CD4-positive, alpha-beta T cell treated with Interleukin-6 at 100 ng/mL for 8 hours (primary cell): ENCODE measurements around the gene ZNF548.

Experiments used
- DNase-seq: peaks from one replicate; pipeline ENCODE4 v3.0.0-alpha.2; 2020; ENCODE audit warnings: mixed read lengths, low spot score

The ZNF548 gene

GRCh38 chr19:57398868-57399267, 9.2 kb downstream of the ZNF548 start:
- no peak for DNase-seq

- DNase-seq: no peak
Measured at GRCh38 chr19:57403737-57404563, 14.3 kb downstream of the ZNF548 start.

- DNase-seq: peak; percentile 62
Measured at GRCh38 chr19:57406516-57407123, 17.0 kb downstream of the ZNF548 start.

GRCh38 chr19:57410877-57411671, 21.4 kb downstream of the ZNF548 start, which contains the start of gene ZNF17:
ZNF17 (plus strand) TSS chr19:57411161; CDS start chr19:57413616, 2,455 bp downstream.
- peak; percentile 93 for DNase-seq

DNA sequence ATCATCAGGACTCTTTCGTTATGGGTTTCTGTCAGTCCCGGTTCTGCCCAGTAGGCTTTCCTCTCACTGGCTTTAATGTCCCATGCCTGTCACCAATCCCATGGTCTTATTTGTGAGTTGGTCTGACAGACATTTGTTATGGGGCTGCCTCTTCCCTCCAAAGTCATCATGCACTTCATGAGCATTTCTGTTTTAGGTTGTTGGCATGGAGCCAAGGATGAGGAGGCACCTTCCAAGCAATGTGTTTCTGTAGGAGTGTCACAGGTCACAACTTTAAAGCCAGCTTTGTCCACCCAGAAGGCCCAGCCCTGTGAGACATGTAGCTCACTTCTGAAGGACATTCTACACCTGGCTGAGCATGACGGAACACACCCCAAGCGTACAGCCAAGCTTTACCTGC, 29.8 kb downstream of the ZNF548 start:
- no peak for DNase-seq

DNA sequence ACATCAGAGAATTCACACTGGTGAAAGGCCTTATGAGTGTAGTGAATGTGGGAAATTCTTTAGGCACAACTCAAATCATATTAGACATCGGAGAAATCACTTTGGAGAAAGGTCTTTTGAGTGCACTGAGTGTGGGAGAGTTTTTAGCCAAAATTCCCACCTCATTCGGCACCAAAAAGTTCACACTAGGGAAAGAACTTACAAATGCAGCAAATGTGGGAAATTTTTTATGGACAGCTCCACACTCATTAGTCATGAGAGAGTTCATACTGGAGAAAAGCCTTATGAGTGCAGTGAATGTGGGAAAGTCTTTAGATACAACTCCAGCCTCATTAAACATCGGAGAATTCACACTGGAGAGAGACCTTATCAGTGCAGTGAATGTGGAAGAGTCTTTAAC, 31.4 kb downstream of the ZNF548 start:
- no peak for DNase-seq

- DNase-seq: no peak
Measured at GRCh38 chr19:57434386-57435061, 44.9 kb downstream of the ZNF548 start.

DNA sequence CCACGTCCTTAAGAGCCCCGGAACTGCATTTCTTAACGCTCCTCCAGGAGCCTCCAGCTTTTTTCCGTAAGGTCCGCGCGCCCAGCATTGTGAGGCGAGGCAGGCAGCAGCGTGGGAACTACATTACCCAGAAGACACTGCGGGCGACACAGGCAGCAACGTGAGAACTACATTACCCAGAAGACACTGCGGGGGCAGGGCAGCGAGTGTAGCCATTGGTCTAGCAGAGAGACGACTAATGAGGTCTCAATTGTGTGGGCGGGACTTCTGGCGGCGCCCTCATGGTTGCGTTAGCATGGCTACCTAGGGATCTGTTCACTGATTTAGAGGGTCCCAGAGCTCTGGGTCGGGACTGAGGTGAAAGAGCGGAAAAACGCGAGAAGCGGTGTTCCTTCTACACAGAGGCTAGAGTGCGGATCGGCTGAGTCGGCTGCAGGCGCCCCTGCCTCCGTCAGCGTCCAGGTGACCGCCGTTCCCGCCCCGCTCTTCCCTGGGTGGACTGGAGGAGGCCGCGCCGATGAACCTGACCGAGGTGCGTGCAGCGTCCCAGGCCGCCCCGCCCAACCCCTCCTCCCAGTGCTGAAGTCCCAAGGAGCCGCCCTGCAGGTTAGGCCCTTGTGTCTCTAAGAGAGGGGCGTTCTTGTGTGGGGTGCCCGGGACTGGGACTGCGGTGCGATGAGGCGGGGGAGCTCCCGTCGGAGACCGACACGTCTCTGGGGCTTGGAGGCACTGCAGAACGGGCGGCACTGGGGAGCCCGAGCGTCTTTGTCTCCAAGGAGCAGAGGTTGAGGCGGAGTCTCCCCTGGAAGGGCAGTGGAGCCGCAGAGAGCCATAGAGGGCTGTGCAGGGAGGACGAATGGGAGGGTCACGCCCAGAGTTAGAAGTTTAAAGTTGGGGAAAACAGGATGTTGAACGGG, 45.7 kb downstream of the ZNF548 start, which contains the start of gene ZNF749:
Gene ZNF749 (plus strand): TSS at position 264 of the 917 bp plus-strand sequence. CDS start 254 bp downstream, at position 518.
- peak; percentile 99 for DNase-seq

DNA sequence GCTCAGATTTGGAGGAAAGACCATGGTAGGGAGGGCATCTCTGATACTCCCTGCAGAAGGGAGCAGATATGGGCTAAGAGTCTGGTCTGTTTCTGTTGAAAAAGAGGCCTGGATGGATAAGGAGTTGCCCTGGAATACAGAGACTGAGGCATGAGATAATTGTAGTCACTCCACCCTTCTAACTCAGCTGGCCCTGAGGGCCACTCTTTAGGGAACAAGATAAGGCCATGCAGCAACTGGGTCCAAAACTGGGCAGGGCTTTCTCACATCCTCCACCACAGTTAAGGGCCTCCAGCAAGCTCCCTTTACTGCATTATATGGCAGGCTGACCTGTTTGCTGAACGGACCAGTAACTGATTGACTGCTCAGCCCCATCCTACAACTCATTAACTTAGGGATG, 46.8 kb downstream of the ZNF548 start:
- no peak for DNase-seq

DNA sequence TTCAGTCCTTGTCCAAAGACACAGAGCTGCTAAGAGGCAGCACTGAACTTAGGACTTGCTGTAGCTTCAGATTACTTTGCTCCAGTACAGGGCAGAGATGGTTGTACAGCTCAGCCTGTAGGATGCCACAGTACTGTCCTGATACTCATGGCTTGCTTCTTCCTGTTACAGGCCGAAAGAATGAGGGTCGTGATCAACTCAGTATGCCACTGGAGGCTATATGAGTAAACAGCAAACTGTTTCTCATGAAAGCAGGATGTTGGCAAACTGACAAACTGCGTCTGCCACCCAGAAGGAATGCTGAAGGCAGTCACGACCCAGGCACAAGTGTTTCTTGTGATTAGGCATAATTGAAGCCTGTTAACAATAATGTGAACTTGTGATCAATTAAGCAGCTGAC, 48.3 kb downstream of the ZNF548 start:
- DNase-seq: no peak

GRCh38 chr19:57438925-57439324, 49.3 kb downstream of the ZNF548 start:
- no peak for DNase-seq

DNA sequence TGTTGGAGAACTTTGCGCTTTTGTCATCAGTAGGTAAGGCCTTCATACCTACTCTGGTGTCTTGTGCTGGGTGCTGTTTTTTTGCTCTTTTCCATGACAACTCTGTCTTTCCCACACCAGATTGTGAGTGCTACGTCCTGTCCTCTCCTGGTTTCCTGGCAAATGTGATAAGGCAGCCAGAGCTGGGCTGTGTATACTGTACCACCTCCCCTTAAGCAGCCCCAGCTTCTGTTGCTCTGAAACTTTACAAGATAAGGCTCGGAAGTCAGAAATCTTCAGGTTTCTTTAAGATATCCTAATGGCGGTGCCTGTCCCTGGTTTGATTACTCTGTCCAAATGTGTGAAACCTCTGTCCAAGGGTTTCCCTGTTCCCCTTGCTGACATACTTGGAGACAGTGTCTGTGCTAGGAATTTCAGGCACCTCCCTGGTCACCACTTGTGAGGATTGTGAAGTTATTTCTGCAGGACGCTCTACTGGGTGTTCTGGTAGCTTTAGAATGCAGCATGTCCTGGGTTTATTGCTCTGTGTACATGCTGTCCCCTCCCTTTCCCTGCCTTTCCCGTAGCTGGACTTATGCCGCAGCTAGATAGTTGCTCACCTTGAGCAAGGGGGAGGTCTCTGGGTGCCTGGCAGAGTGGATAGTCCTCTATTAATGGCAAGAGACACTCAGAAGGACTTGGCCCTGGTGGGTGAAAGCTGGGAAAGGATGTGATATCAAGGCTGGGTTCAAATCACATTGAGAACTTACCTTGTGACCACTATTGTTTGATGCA, 52.5 kb downstream of the ZNF548 start:
- no peak for DNase-seq

DNA sequence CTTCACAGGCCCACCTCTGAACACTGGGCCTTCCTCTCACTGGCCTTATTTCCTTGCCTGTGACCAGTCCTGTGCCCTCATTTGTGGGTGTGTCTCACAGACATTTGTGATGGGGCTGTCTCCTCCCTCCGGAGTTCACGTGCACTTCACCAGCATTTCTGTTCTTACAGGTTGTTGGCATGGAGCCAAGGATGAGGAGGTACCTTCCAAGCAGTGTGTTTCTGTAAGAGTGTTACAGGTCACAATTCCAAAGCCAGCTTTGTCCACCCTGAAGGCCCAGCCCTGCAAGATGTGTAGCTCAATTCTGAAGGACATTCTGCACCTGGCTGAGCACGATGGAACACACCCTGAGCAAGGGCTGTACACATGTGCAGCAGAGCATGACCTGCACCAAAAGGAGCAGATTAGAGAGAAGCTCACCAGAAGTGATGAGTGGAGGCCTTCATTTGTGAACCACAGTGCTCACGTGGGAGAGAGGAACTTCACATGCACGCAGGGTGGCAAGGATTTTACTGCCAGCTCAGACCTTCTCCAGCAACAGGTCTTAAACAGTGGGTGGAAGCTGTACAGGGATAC, 53.6 kb downstream of the ZNF548 start:
- no peak for DNase-seq

DNA sequence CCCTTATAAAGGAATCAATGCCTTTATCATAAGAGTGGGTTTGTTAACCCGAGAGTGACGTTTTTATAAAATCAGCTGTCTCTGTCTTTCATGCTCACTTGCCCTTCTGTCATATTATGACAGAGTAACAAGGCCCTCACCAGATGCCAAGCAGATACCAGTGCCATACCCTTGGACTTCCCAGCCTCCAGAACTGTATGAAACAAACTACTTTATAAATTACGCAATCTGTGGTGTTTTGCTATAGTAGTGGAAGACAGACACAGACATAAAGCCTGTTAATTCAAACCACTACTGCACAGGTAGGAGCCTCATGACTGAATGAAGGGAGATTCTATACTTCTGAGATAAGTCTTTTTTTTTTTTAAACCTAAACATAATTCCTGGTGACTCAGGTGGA, 62.7 kb downstream of the ZNF548 start:
- no peak for DNase-seq
